Right renal pelvis (tissue), 4 donors: Measurements from ENCODE around the gene TBC1D5. TPM values are rescaled to one million over a fixed set of nuclear protein-coding genes. Genes with fewer than 3 reads are reported as not detected.

Experiments
- DNase-seq, 4 donors: peaks; one replicate each; pipeline ENCODE4 v3.0.0-alpha.2; 2013; ENCODE audit warnings: low read depth in 4 of 4, low spot score in 3 of 4, missing footprints in 1 of 4
- polyA plus RNA-seq, 4 donors: library from polyadenylated mRNA; unstranded; fragments of 120-200 nt; gene quantifications; one replicate each; pipeline ENCODE4 v1.2.1, GENCODE V29; 2013; ENCODE audit not compliant: insufficient read length in 4 of 4

TBC1D5 gene
- polyA plus RNA-seq, 4 donors: 48.3 to 58.3 (median 55.9) TPM

- no peak for DNase-seq
These were observed 585.6 kb downstream of the TBC1D5 start for GRCh38 chr3:17156864-17157263.

- DNase-seq: no peak
These were observed 586.5 kb downstream of the TBC1D5 start for GRCh38 chr3:17155951-17156350.

GRCh38 chr3:17154941-17155340 lies 587.5 kb downstream of the TBC1D5 start:
- DNase-seq: no peak

DNA sequence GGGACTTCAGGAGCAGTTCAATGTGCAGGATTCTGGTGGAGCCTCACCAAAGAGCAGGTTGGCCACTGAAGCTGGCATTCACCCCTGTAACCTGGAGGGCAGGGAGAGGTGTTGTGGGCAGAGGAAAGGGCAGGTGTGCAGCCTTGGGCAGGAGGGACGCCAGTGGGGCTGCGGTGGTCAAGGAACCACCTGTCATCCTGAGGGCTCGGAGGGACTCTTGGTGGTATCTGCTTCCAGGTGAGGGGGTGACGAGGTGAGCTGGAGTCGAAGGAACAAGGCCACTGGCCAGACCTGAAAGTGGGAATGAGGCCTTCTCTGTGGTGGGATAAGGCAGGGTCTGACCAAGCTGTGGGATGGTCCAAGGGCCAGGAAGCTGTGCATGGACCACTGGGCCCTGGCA lies 588.2 kb downstream of the TBC1D5 start:
- DNase-seq: no peak

GRCh38 chr3:17153209-17153608 lies 589.2 kb downstream of the TBC1D5 start:
- DNase-seq: no peak

GRCh38 chr3:17151598-17152373 lies 590.6 kb downstream of the TBC1D5 start:
- no peak for DNase-seq

GRCh38 chr3:17149076-17149475 lies 593.4 kb downstream of the TBC1D5 start:
- DNase-seq: no peak

DNA sequence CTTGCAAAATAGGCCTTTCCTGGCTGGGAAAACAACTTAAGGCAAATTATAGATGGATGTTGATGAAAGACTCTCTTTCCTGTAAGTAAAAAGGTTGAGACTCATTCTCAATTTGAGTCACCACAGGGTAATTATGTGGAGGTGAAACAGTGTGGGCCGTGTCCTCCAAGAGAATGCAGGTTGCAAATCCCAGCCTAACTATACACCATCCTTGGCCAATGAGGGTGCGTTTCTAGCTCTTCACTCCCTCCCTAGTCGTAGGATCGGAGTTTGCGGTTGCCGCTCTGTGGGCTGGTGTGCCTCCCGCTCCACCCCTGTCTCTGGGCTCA lies 597.8 kb downstream of the TBC1D5 start:
- no peak for DNase-seq

DNA sequence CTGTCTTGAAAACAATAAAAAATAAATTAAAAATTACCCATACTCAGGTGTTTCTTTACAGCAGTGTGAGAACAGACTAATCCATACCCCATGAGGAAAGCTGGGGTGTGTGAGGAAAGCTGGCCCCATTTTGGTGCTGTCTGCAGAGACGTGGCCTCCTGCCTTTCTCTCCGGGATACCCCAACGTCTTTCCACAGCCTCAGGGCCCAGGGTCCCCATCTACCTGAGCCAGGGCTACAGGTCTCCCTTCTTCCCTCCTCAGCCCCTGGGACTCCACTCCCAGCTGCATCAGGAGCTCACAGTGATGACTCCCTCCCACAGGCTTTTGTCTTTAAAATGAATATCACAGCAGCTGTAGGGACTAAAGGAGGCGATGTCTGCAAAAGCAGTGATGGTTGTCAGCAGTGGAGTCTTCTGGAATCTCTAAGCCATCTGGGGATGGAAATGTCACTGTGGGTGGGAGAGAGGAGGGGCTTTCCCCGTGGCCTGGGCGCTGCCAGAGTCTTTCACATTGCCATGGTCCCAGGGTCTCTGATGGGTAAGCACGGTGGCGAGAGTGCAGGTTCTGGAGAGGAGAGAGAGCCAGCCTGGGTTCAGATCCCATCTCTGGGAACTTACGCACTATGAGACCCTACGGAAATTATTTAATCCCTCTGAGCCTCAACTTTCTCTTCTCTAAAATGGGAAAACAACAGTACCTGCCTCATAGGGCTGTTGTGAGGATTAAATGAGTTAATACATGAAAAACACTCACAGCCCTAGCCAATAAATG lies 598.4 kb downstream of the TBC1D5 start:
- no peak for DNase-seq

DNA sequence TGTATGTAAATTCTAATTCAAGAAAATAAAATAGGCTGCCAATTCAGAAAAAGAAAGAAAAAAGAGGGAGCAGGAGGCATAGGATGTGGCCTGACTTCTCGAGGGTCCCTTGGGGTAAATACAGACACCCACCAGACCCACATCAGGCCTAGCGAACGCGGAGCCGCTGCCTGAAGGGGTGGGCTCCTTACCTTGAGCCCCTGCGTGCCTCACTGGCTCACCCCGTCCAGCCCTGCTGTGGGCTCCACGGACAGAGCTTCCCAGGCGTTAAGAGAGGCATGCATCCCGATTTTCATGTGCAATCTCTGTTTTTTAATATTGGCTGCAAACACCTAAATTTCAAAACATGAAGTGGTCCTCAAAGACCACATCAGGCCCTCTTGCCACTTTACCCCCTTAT lies 599.9 kb downstream of the TBC1D5 start:
- DNase-seq: no peak

GRCh38 chr3:17141699-17142098 lies 600.7 kb downstream of the TBC1D5 start:
- no peak for DNase-seq

DNA sequence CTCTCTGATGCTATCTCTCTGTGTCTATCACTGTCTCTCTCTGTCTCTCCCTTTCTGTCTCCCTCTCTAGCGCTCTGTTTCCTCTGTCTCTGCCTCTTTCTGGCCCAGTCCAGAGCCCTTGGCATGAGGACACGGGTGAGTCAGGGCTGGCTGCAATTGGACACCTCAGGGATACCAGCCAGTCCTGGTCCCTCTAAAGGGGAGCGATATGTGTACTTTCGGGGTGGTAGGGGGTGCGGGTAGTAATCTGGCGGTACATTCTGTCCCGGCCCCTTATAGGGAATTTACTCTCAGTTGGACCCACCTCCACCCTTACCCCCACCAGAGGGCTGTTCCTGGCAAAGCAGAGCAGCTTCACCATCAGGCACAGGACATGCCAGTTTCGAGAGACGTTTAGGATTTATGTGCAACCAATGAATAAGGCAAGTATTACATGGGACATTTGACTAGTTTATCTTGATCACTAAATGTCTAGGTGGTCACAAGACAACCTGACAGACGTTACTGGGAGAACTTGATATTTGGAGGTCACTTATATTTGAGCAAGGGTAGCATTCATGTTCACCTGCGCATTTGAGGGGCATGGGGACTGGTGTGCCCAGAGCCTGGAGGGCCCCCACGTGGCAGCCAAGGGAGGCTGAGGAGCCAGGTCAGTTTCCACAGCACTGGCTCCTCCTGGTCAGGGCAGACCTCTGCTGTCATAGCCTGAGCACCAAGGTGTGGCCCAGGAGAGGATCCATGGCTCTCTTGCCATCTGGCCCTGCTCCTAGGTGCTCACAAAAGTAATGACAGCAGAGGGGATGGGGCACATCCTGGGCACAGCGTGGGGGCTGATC lies 601.5 kb downstream of the TBC1D5 start:
- DNase-seq: no peak

- no peak for DNase-seq
These were observed 604.0 kb downstream of the TBC1D5 start for GRCh38 chr3:17138246-17139039.

DNA sequence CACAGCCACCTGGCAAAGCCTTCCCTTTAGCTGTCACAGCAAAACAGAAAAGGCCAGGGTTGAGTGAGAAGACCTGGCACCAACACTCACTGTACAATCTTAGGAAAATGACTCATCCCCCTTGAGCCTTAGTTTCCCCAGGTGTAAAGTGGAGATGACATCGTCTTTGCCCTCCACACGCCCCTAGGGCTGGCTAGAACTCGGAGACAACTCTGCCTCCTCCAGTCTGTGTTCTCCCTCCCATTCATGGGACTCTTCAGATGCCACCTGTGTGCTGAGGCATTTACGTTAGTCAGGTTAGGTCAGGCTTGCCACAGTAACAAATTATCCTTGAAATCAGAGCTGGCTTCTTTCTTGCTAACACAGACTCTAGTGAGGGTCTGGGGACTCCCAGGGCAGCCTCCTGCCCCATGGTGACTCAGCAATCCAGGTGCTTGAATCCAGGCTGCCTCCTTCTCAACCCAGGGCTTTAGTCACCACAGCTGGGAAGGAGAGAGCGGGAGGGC lies 605.1 kb downstream of the TBC1D5 start:
- DNase-seq: no peak

DNA sequence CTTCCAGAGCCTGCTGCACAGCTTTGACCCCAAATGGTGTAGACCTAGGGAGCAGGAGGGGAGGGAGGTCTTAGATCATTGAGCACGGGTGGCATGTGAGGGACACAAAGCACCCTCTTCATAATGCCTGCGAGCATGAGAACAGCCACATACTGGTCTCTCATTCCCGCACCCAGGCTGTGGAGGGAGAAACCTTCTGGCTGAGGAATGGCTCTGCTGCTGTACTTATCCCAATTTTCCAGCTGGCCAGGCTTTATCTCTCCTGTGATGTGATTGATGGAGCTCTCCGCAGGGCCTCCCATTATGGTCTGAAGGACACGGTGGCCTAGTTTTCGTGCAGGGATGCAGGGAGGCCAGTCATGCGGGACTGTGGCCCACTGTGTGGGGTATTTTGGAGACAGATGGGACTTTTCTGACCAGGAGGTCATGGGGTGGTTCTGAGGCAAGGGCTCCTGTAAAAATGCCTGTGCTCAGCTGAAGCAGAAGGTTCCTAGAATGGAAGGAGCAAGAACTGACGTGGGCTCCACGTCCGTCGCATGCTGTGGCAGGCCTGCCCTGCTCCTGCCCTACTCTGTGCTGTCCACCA lies 606.2 kb downstream of the TBC1D5 start:
- peak; percentile 20 to 60 (median 49) for DNase-seq

DNA sequence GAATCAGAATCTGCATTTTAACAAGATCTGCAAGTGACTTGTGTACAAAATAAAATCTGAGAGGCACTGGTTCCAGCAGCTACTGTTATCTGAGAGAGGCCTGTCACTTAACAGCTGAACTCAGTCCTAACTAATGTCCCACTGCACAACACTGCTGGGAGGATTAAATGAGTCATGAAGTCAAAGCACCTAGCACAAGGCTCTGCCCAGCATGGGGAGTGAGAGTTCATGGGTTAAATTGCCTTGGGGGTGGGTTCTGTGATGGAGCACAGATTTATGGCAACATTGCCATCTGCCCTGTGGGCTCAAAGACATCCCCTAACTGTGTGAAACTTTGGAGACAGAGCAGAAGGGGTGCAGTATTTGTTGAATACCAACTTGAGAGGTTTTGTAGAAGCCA lies 606.7 kb downstream of the TBC1D5 start:
- peak in 1 of 4 donors; percentile 20 for DNase-seq

DNA sequence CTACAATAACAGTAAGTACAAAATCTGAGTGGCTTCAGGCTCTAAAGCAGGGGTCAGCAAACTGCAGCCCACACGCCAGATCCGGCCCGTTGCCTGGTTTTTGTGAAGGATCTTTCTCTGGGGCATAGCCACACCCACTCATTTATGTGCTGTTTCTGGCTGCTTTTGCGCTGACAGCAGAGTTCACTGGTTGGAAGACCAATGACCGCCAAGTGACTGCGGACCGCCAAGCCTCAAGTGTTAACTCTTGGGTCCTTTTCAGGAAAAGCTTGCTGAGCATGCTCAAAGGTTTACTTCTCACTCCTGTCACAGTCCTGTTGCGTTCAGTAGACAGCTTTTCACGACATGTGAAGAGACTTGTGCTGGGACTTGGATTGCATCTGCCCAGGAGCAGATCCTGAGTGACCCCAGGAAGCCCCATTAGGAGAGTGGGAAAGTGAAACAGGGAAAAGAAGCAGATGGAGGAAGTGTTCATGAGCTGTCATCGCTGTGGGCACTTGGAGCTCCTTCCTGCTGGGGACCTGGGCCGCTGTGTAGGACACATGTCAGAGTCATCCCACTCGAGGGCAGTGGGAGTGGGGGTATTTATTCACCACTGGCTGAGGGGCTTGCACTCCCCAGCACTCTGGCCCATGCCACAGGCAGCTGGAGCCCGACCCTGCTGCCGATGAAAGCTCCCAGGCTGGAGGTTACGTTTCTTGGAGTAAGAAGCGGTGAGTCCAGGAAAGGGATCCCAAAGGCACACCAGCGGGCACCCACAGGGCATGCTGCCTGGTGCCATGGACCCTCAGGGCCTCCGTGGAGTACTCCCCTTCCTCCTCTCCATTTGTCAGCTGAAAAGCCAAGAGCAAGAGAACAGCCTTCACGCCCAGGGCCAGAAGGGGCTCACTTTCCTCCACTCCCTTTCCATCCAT lies 608.5 kb downstream of the TBC1D5 start:
- no peak for DNase-seq

- no peak for DNase-seq
These were observed 609.9 kb downstream of the TBC1D5 start for GRCh38 chr3:17132286-17133115.
